HG03108 (cell line): ENCODE measurements around the gene TSPAN17.

ENCODE experiments used
- ATAC-seq: cut with Tn5 transposase; IDR thresholded peaks from one replicate; pipeline ENCODE4 v1.9.1; 2021; ENCODE audit warnings: moderate library complexity; ENCODE audit not compliant: unreplicated experiment

TSPAN17 gene

GRCh38 chr5:176702671-176703641 lies 55.7 kb downstream of the TSPAN17 start:
- ATAC-seq: no peak

- no peak for ATAC-seq
Measured at GRCh38 chr5:176703857-176704256, 56.6 kb downstream of the TSPAN17 start.

GRCh38 chr5:176704355-176704754 lies 57.1 kb downstream of the TSPAN17 start:
- no peak for ATAC-seq

DNA sequence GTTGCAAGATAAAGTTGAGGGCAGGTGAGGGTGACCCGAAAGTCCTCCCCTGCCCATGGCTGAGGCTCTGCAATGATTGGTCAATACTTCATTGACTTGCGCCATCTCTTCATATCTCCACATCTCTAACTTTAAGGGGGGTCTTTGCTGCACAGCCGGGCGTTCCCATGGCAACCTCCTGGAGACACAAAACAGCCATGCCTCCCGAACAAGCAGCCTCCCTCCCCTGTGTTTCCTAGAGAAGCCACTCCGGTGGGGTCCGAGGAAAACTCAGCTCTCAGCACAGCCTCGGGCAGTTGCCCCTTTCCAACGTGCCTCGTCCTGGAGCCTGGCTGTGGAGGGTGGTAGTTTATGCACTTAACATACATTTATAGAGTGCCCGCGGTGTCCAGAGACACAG lies 57.5 kb downstream of the TSPAN17 start:
- no peak for ATAC-seq
